ENCODE results near the gene CDK6.

DNA sequence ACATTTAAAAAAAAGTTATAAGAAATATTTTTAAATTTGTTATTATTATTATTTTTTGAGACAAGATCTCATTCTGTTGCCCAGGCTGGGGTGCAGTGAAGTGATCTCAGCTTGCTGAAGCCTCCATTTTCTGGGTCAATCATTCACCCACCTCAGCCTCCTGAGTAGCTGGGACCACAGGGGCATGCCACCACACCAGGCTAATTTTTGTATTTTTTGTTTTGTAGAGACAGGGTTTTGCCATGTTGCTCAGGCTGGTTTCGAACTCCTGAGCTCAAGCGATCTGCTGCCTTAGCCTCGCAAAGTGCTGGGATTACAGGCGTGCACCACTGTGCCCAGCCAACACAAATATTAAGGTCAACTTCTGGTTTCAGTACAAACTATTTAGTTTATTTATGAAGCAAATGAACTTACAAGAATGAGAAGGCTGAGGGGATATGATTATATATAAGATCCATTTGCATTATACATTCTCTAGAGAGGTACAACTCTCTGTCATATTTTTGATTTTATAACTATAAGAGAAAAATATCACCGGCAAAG is 200.3 kb downstream of the CDK6 start:
- TF ChIP-seq POLR2A (IDR thresholded peaks at IDR 0.05), result no peak
- TF ChIP-seq, protein P1, sequence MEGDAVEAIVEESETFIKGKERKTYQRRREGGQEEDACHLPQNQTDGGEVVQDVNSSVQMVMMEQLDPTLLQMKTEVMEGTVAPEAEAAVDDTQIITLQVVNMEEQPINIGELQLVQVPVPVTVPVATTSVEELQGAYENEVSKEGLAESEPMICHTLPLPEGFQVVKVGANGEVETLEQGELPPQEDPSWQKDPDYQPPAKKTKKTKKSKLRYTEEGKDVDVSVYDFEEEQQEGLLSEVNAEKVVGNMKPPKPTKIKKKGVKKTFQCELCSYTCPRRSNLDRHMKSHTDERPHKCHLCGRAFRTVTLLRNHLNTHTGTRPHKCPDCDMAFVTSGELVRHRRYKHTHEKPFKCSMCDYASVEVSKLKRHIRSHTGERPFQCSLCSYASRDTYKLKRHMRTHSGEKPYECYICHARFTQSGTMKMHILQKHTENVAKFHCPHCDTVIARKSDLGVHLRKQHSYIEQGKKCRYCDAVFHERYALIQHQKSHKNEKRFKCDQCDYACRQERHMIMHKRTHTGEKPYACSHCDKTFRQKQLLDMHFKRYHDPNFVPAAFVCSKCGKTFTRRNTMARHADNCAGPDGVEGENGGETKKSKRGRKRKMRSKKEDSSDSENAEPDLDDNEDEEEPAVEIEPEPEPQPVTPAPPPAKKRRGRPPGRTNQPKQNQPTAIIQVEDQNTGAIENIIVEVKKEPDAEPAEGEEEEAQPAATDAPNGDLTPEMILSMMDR (IDR thresholded peaks at IDR 0.05), result no peak
- no peak for TF ChIP-seq POLR2AphosphoS5 (IDR thresholded peaks at IDR 0.05)
